ENCODE results near the gene IL17A.

IL17A gene

DNA sequence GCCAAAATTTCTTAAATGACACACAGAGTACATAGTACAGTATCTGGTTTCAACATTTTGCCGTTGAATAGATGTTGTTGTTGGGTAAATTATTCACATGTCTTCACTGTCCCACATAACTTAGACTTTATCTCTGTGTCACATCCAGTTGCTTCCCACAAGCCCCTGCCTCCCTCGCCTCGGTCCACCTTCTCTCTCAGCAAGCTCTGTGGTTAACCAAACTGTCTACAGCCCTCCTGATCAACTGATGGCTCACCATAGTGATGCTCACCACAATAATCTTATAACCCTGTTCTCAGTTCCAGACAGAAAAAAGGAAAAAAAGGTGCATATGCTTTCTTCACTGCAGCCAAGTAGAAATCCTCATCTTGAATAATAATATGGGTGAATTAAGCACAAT, 35.1 kb downstream of the IL17A start:
- Histone ChIP-seq H3K27me3 (replicated peaks; ENCODE audit: control insufficient read depth, insufficient read depth, low read length) (no peaks in the 10 kb centered on the region), H3K36me3 (ENCODE audit: control insufficient read depth, insufficient read depth, low read length) (no peaks in the 10 kb centered on the region), H3K4me3 (replicated peaks; ENCODE audit: low read depth, low read length) (no peak overlapping the region)
- no peak for DNase-seq (ENCODE audit: extremely low read depth, insufficient read length)
- TF ChIP-seq, protein P1, sequence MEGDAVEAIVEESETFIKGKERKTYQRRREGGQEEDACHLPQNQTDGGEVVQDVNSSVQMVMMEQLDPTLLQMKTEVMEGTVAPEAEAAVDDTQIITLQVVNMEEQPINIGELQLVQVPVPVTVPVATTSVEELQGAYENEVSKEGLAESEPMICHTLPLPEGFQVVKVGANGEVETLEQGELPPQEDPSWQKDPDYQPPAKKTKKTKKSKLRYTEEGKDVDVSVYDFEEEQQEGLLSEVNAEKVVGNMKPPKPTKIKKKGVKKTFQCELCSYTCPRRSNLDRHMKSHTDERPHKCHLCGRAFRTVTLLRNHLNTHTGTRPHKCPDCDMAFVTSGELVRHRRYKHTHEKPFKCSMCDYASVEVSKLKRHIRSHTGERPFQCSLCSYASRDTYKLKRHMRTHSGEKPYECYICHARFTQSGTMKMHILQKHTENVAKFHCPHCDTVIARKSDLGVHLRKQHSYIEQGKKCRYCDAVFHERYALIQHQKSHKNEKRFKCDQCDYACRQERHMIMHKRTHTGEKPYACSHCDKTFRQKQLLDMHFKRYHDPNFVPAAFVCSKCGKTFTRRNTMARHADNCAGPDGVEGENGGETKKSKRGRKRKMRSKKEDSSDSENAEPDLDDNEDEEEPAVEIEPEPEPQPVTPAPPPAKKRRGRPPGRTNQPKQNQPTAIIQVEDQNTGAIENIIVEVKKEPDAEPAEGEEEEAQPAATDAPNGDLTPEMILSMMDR (IDR thresholded peaks at IDR 0.05; ENCODE audit: insufficient read depth, low read length, poor library complexity, severe bottlenecking) = no peak

DNA sequence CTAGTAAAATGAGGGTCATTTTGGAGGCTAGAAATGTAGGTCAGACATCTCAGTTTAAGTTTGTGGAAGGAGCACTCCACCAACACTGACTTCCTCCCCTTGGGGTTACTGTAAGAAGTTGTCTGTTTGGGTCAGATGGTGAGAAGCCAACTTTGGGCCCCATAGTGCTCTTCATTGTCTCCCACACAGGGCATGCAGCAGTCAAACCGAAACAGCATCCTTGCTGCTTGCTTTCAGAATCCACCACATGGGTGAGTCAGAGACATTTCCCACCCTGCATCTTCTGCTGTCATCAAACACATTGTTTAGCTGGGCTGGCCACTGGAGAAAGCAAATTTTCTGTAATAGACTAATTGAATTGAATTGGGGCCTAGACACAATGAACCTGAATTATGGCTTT, 41.3 kb downstream of the IL17A start:
- no peaks in the 10 kb centered on the region for H3K27me3 ChIP-seq (replicated peaks; ENCODE audit: control insufficient read depth, insufficient read depth, low read length)
- no peak overlapping the region for H3K4me3 ChIP-seq (replicated peaks; ENCODE audit: low read depth, low read length)
- TF ChIP-seq, protein P1 (IDR thresholded peaks at IDR 0.05; ENCODE audit: insufficient read depth, low read length, poor library complexity, severe bottlenecking) = no peak
- H3K36me3 ChIP-seq (ENCODE audit: control insufficient read depth, insufficient read depth, low read length) = no peaks in the 10 kb centered on the region
- DNase-seq (ENCODE audit: extremely low read depth, insufficient read length) = peak; percentile 66

DNA sequence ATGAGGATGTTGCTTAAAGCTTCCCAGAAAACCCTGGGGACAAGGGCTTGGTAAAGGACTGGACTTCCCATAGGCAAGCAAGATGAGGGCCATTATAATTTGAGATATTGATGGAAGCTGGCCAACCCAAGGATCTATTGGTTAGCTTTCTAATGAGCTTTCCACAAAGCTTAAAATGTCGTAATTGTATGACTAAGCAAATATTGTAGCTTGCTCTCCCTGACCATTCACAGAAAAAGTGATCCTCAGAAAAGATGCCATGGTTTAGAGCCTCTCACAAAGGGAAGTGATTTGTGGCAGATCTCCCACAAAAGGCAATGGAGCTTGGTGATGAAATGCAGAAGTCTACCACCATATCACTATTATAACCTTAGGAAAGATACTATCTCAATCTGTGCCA, 44.5 kb downstream of the IL17A start:
- DNase-seq (ENCODE audit: extremely low read depth, insufficient read length) = no peak
- no peak overlapping the region for H3K4me3 ChIP-seq (replicated peaks; ENCODE audit: low read depth, low read length)
- no peaks in the 10 kb centered on the region for H3K36me3 ChIP-seq (ENCODE audit: control insufficient read depth, insufficient read depth, low read length)

DNA sequence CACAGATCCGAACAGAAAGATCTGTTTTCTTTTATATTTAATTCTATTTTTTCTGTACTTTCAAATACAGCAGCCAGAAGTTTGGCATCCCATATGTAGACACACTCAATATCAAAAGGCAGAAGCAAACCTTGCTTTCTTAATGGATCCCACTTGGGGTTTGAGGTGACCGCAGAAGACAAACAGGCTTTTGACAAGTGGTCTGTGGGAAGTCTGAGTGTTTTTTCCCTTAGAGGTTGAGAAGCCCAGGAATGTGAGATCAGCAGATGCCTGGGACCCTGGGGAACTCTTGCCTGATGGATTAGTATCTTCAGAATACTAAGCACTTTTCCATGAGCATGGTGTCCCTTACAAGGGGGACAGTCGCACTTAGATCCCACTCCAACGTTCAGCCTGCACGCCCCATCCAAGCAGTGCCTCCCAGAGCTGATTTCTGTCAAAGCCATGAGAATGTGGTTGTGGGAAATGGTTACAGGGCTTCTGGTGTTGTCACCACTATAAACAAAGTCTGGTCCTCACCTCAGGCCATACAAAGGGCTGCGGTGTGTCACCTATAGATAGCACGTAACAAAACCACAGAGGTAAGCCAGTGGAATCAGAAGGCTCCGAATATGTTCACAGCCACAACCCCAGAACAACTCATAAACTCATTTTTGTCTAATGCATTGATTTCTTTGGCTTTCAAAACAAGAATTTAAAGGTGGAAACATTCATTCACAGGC, 45.4 kb downstream of the IL17A start:
- no peak for DNase-seq (ENCODE audit: extremely low read depth, insufficient read length)
- TF ChIP-seq, protein P1 (IDR thresholded peaks at IDR 0.05; ENCODE audit: insufficient read depth, low read length, poor library complexity, severe bottlenecking) = no peak
- Histone ChIP-seq H3K4me3 (replicated peaks; ENCODE audit: low read depth, low read length) (no peak overlapping the region), H3K27me3 (replicated peaks; ENCODE audit: control insufficient read depth, insufficient read depth, low read length) (no peaks in the 10 kb centered on the region), H3K36me3 (ENCODE audit: control insufficient read depth, insufficient read depth, low read length) (no peaks in the 10 kb centered on the region)

More for the DNA sequence above, 44.5 kb downstream of the IL17A start:
- TF ChIP-seq, protein P1 (IDR thresholded peaks at IDR 0.05; ENCODE audit: insufficient read depth, low read length, poor library complexity, severe bottlenecking) = no peak
- no peaks in the 10 kb centered on the region for H3K27me3 ChIP-seq (replicated peaks; ENCODE audit: control insufficient read depth, insufficient read depth, low read length)

DNA sequence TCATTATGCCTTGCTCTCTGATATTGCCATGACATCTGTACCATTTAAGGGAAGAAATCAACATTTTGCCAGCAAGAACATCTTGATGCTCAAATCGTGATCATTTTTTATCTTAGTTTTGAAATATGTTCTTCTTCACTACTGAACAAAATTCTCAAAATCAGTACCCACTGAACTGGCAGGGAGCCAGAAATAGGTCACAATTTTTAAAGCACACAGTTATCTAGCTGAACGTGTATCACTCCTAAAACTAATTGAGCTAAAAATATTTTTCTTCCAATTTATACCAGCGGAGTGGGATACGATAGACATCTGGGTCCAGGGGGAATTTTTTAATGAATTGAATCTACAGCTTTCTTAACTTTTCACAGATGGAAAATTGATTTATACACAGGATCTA, 46.8 kb downstream of the IL17A start:
- no peak for DNase-seq (ENCODE audit: extremely low read depth, insufficient read length)
- H3K4me3 ChIP-seq (replicated peaks; ENCODE audit: low read depth, low read length) = no peak overlapping the region
- TF ChIP-seq, protein P1 (IDR thresholded peaks at IDR 0.05; ENCODE audit: insufficient read depth, low read length, poor library complexity, severe bottlenecking) = no peak
- no peaks in the 10 kb centered on the region; the same call in 1 of the 2 replicates for H3K27me3 ChIP-seq (replicated peaks; ENCODE audit: control insufficient read depth, insufficient read depth, low read length)
- no peaks in the 10 kb centered on the region for H3K36me3 ChIP-seq (ENCODE audit: control insufficient read depth, insufficient read depth, low read length)

Data from GM06990 (cell line).